HEK293 (cell line): ENCODE results near the gene ABCB11.

ENCODE experiments used
- CTCF ChIA-PET: fragments of 350-600 bp; formaldehyde crosslinking; extraction: SDS; loops from one replicate; lab custom pipeline; 2021; ENCODE audit warnings: antibody characterized with exemption; lab: Yijun Ruan, JAX
- POLR2A ChIA-PET: fragments of 300-600 bp; formaldehyde crosslinking; extraction: SDS; loops from one replicate; lab custom pipeline; 2020; ENCODE audit warnings: antibody characterized with exemption, inconsistent platforms; lab: Yijun Ruan, JAX
- H3K27ac ChIP-seq: fragments of 200-500 bp; sonication (Bioruptor generic); 2 replicates; pipeline ENCODE4 v1.5.1; 2014; ENCODE audit warnings: low read depth, low read length, control low read depth, inconsistent platforms; ENCODE audit errors: extremely low read depth
- H3K36me3 ChIP-seq, 2 experiments: fragments of 200-500 bp in 1 of 2; sonication (Bioruptor generic) in 1 of 2; 1 replicate in 1 of 2; 2 replicates in 1 of 2; pipeline ENCODE4 v1.5.1; 2014 to 2017; ENCODE audit warnings: inconsistent platforms in 2 of 2, low read length in 2 of 2; ENCODE audit not compliant: control insufficient read depth in 2 of 2, insufficient read depth in 1 of 2
- H3K4me1 ChIP-seq: fragments of 200-500 bp; sonication (Bioruptor generic); 2 replicates; pipeline ENCODE4 v1.5.1; 2014; ENCODE audit warnings: mild to moderate bottlenecking, low read length, inconsistent platforms; ENCODE audit not compliant: control insufficient read depth, insufficient read depth
- H3K4me3 ChIP-seq: 2 replicates; pipeline ENCODE4 v1.5.1; 2011; ENCODE audit warnings: low read depth, mild to moderate bottlenecking, control low read depth, low read length, moderate library complexity
- H3K9me3 ChIP-seq: fragments of 200-500 bp; sonication (Bioruptor generic); 2 replicates; pipeline ENCODE4 v1.5.1; 2014; ENCODE audit warnings: low read depth, low read length, inconsistent platforms; ENCODE audit not compliant: control insufficient read depth, insufficient read depth
- EGR2 ChIP-seq: fragments of 450-650 bp; formaldehyde crosslinking; IDR thresholded peaks from 2 replicates; pipeline ENCODE4 v1.5.1; 2016; ENCODE audit warnings: low read depth, missing biosample characterization, missing genetic modification characterization
- HOXD13 ChIP-seq: sonication (generic); formaldehyde crosslinking; IDR thresholded peaks from 2 replicates; pipeline ENCODE4 v1.8.0; 2022; ENCODE audit warnings: missing genetic modification reagents, borderline replicate concordance
- KLF7 ChIP-seq: fragments of 450-650 bp; formaldehyde crosslinking; IDR thresholded peaks from 2 replicates; pipeline ENCODE4 v1.5.1; 2016; ENCODE audit warnings: missing biosample characterization, missing genetic modification characterization, borderline replicate concordance
- KLF8 ChIP-seq: fragments of 450-650 bp; formaldehyde crosslinking; IDR thresholded peaks from 2 replicates; pipeline ENCODE4 v1.5.1; 2016; ENCODE audit warnings: missing biosample characterization, missing genetic modification characterization
- ZNF10 ChIP-seq: fragments of 450-650 bp; formaldehyde crosslinking; IDR thresholded peaks from 2 replicates; pipeline ENCODE4 v1.5.1; 2017; ENCODE audit warnings: missing biosample characterization, missing genetic modification characterization
- ZNF114 ChIP-seq: fragments of 450-650 bp; formaldehyde crosslinking; IDR thresholded peaks from 2 replicates; pipeline ENCODE4 v1.5.0; 2017; ENCODE audit warnings: missing biosample characterization, missing genetic modification characterization
- ZNF214 ChIP-seq: fragments of 450-650 bp; formaldehyde crosslinking; IDR thresholded peaks from 2 replicates; pipeline ENCODE4 v1.5.1; 2017; ENCODE audit warnings: missing biosample characterization, mild to moderate bottlenecking, missing genetic modification characterization, borderline replicate concordance
- ZNF311 ChIP-seq: fragments of 450-650 bp; formaldehyde crosslinking; IDR thresholded peaks from 2 replicates; pipeline ENCODE4 v1.5.1; 2017; ENCODE audit warnings: missing biosample characterization, missing genetic modification characterization, borderline replicate concordance
- ZNF404 ChIP-seq: fragments of 450-650 bp; formaldehyde crosslinking; IDR thresholded peaks from 2 replicates; pipeline ENCODE4 v1.5.1; 2017; ENCODE audit warnings: missing biosample characterization, missing genetic modification characterization
- ZNF426 ChIP-seq: fragments of 450-650 bp; formaldehyde crosslinking; IDR thresholded peaks from 2 replicates; pipeline ENCODE4 v1.5.1; 2017; ENCODE audit warnings: missing biosample characterization, missing genetic modification characterization, mild to moderate bottlenecking, inconsistent platforms, moderate library complexity
- ZNF555 ChIP-seq: fragments of 450-650 bp; formaldehyde crosslinking; conservative IDR thresholded peaks from 2 replicates; pipeline ENCODE4 v1.5.1; 2017; ENCODE audit warnings: missing biosample characterization, mild to moderate bottlenecking, missing genetic modification characterization, inconsistent platforms
- ZNF600 ChIP-seq: fragments of 450-650 bp; formaldehyde crosslinking; IDR thresholded peaks from 2 replicates; pipeline ENCODE4 v1.5.1; 2016; ENCODE audit warnings: missing biosample characterization, missing genetic modification characterization
- ZNF621 ChIP-seq: fragments of 450-650 bp; formaldehyde crosslinking; IDR thresholded peaks from 2 replicates; pipeline ENCODE4 v1.5.1; 2017; ENCODE audit warnings: missing biosample characterization, missing genetic modification characterization
- TF ChIP-seq, protein P1 (sequence below): fragments of 450-650 bp; formaldehyde crosslinking; IDR thresholded peaks from 2 replicates; pipeline ENCODE4 v1.5.1; 2016; ENCODE audit warnings: missing biosample characterization, missing genetic modification characterization
- TF ChIP-seq, protein P2 (sequence below): fragments of 450-650 bp; formaldehyde crosslinking; IDR thresholded peaks from 2 replicates; pipeline ENCODE4 v1.5.1; 2016; ENCODE audit warnings: missing biosample characterization, missing genetic modification characterization
- TF ChIP-seq, protein P3 (sequence below): fragments of 450-650 bp; formaldehyde crosslinking; IDR thresholded peaks from 2 replicates; pipeline ENCODE4 v1.5.1; 2016; ENCODE audit warnings: missing biosample characterization, missing genetic modification characterization

Gene ABCB11

DNA sequence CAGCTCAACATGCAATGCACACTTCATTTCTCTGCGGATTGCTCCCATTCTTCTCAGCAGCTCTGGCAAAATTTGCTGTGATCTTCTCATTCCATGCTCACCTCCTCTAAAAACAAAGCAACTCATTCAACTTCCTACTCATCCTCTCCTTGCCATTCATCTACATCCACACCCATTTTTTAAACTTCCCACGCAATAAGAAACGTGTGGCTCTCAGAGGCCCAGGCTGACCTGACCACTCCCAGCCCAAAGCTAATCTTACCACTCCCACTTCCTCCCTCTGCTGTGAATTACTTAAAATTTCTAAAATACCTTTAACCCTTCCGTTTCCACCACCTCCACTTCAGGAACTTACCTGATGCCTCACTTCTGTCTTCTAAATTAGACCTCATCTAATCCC lies 15.2 kb downstream of the ABCB11 start:
- peaks cover 3% of the 10 kb centered on the region; the same call in 1 of the 2 replicates for H3K4me1 ChIP-seq
- no peak overlapping the region for H3K27ac ChIP-seq
- no peak overlapping the region for H3K4me3 ChIP-seq
- H3K36me3 ChIP-seq = no peaks in the 10 kb centered on the region
- H3K9me3 ChIP-seq = no peaks in the 10 kb centered on the region
- POLR2A ChIA-PET = no interaction called here
- TF ChIP-seq ZNF600 (no peak), KLF7 (tag by site-specific recombination) (no peak), EGR2 (tag by site-specific recombination) (peak; percentile 36; the same call in 1 of the 2 replicates), ZNF214 (tag by site-specific recombination) (no peak), KLF8 (tag by site-specific recombination) (no peak)
- TF ChIP-seq, protein P1, sequence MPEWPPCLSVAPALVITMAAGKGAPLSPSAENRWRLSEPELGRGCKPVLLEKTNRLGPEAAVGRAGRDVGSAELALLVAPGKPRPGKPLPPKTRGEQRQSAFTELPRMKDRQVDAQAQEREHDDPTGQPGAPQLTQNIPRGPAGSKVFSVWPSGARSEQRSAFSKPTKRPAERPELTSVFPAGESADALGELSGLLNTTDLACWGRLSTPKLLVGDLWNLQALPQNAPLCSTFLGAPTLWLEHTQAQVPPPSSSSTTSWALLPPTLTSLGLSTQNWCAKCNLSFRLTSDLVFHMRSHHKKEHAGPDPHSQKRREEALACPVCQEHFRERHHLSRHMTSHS (tag by site-specific recombination) = no peak
- TF ChIP-seq, all 188 proteins: peak for 1
- CTCF ChIA-PET = no interaction called here

DNA sequence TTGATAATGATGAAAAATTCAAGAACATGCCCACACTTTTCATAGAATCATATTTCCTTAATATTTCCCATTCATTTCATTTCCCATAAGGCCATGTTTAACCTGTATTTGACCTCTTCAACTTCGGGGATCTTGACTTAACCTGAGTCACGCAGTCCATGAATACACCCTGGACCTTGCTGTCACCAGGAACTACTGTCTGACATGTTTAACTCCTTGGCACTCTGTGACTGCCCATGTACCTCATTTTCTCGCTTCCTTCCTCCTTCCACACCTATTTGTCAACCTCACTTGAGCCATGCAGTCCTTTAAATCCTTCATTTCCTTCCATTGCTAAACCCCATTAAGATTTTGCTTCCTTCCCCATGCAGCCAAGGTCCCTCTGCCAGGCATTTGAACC lies 16.3 kb downstream of the ABCB11 start:
- H3K4me1 ChIP-seq = peaks cover 5% of the 10 kb centered on the region; the same call in 1 of the 2 replicates
- ChIA-PET POLR2A (no interaction called here), CTCF (interaction anchor here (0.6 to 1.1 kb wide), 2 partner anchors 16 to 1355 kb away, joined by 3 read pairs; no protein-coding TSS in a partner anchor)
- no peak overlapping the region for H3K27ac ChIP-seq
- no peaks in the 10 kb centered on the region for H3K9me3 ChIP-seq
- H3K4me3 ChIP-seq = no peak overlapping the region
- TF ChIP-seq, protein P2, sequence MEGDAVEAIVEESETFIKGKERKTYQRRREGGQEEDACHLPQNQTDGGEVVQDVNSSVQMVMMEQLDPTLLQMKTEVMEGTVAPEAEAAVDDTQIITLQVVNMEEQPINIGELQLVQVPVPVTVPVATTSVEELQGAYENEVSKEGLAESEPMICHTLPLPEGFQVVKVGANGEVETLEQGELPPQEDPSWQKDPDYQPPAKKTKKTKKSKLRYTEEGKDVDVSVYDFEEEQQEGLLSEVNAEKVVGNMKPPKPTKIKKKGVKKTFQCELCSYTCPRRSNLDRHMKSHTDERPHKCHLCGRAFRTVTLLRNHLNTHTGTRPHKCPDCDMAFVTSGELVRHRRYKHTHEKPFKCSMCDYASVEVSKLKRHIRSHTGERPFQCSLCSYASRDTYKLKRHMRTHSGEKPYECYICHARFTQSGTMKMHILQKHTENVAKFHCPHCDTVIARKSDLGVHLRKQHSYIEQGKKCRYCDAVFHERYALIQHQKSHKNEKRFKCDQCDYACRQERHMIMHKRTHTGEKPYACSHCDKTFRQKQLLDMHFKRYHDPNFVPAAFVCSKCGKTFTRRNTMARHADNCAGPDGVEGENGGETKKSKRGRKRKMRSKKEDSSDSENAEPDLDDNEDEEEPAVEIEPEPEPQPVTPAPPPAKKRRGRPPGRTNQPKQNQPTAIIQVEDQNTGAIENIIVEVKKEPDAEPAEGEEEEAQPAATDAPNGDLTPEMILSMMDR = no peak
- TF ChIP-seq, protein P3, sequence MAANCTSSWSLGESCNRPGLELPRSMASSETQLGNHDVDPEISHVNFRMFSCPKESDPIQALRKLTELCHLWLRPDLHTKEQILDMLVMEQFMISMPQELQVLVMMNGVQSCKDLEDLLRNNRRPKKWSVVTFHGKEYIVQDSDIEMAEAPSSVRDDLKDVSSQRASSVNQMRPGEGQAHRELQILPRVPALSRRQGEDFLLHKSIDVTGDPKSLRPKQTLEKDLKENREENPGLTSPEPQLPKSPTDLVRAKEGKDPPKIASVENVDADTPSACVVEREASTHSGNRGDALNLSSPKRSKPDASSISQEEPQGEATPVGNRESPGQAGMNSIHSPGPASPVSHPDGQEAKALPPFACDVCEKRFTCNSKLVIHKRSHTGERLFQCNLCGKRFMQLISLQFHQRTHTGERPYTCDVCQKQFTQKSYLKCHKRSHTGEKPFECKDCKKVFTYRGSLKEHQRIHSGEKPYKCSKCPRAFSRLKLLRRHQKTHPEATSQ (tag by site-specific recombination) = no peak
- TF ChIP-seq ZNF404 (tag by site-specific recombination) (no peak), ZNF114 (tag by site-specific recombination) (no peak), ZNF426 (tag by site-specific recombination) (no peak), ZNF311 (no peak)
- TF ChIP-seq, all 188 proteins: peak for 0
- H3K36me3 ChIP-seq = no peaks in the 10 kb centered on the region

DNA sequence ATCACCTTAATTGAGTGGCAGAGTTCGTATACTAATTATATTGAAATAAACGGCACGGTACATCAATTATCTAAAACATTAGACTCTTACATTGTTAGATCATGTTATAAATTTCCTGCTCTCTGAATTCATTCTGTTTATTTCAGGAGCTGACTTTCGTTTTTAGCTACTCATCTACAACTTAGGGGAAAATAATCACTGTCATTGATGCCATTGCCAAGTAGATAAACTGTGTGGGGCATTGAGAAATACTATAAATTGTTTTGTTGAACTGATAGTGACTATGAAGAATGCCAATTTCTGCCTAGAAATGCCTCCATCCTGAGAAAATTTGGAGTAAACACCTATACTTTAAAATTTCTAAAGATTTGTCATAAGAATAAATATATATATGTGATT lies 17.5 kb downstream of the ABCB11 start:
- H3K4me3 ChIP-seq = no peak overlapping the region
- H3K9me3 ChIP-seq = no peaks in the 10 kb centered on the region
- H3K27ac ChIP-seq = no peak overlapping the region
- H3K4me1 ChIP-seq = peaks cover 5% of the 10 kb centered on the region; the same call in 1 of the 2 replicates
- H3K36me3 ChIP-seq = no peaks in the 10 kb centered on the region
- CTCF ChIA-PET = no interaction called here
- POLR2A ChIA-PET = no interaction called here
- no peak for TF ChIP-seq ZNF621 (tag by site-specific recombination)
- TF ChIP-seq ZNF10 (tag by site-specific recombination) = no peak
- TF ChIP-seq HOXD13 (CRISPR knock-in tag) = no peak
- no peak for TF ChIP-seq ZNF555 (tag by site-specific recombination)
